Stimulated activated CD8-positive, alpha-beta memory T cell treated with anti-CD3 and anti-CD28 coated beads, Interleukin-4, amount 100 ng/mL, for 24 hours (primary cell): ENCODE measurements around the gene SMIM24.
"Not testable (repeated sequence)": the region's sequence is repeated elsewhere in the genome, so short reads cannot be mapped to it uniquely, and the experiment has no call there.

Experiments used
- DNase-seq: peaks from one replicate; pipeline ENCODE4 v3.0.0-alpha.2; 2020; ENCODE audit warnings: low read depth

The SMIM24 gene

DNA sequence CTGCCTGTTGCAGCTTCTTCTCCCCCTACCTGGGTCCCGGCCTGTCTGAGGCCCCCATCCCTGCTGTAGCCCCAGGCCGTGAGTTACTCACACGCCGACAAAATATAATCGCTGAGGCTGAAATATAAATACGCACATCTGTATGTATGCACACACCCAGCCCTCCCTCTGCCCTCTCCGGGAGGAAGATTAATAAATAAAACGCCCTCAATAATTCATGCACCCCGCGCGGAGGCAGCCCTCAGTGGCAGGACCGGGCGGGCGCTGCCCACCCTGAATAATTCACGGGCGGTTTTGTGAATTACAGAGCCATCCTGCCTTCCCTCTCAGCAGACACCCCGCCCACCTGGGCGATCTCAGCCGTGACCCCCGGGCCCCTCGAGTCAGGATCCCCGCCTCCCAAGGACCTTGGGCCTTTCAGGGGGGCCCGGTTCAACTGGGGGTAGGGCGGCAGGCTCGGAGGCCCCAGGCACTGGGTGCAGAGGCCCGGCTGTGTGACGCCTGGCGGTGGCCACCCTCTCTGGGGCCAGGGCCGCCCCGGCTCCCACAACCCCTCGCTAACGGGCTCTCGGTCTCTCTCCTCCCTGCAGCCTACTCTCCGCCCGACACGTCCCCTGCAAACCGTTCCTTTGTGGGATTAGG, 24.2 kb downstream of the SMIM24 start:
- DNase-seq: no peak

DNA sequence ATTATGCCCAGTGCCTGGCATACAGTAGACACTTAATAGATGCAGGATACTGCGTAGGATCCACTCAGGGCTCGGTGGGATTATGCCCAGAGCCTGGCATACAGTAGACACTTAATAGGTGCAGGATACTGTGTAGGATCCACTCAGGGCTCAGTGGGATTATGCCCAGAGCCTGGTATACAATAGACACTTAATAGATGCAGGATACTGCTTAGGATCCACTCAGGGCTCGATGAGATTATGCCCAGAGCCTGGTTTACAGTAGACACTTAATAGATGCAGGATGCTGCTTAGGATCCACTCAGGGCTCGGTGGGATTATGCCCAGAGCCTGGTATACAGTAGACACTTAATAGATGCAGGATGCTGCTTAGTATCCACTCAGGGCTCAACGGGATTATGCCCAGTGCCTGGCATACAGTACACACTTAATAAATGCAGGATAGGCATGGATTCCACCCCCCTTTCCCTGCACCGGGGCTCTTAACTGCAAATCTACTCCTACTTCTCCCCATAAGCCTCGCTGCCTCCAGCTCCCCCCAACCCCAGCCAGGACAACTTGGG, 24.9 kb downstream of the SMIM24 start:
- no peak for DNase-seq

DNA sequence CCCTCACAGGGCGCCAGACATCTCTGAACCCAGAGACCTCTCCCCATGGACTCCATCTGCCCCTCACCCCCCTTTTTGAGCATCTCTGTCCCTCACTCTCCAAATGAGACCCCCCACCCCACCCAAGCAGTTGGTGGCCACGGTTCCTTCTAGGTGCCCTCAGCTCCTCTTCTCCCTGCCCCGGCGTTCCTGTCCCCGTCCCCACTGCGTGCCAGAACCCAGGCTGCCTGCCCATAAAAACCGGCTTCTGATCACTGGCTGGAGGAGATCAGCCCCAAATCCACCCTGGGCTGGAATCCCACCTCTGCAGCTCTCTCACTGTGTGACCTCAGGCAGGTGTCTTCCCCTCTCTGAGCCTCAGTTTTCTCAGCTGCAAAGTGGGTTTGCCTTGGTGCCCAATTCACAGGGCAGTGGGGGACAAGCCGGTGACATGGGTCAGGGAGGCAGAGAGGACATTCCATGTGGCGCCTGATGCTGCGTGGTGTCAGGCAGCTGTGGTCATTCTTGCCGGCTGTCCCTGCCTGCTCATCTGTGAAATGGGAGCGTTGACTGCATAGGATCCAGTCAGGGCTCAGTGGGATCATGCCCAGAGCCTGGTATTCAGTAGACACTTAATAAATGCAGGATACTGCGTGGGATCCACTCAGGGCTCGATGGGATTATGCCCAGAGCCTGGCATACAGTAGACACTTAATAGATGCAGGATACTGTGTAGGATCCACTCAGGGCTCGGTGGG, 25.5 kb downstream of the SMIM24 start:
- DNase-seq: no peak

DNA sequence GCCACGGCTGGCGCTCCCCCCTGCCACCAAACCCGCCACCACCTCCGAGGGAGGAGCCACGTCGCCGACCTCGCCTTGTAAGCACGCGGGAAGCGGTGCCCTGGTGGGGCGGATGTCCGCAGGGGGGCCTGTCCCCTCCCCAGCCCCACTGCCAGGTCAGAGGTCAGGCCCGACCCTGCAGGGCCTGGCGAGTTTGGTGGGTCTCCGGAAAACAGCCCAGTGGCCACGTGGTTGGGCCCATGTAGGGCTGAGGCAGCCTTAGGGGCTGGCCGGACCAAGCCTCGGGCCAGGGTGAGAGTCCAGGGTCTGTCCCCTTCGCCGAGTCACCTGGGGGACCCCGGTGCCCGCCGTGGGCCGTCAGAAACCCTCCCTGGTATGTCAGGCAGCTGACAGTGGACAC, 26.5 kb downstream of the SMIM24 start:
- no peak for DNase-seq

DNA sequence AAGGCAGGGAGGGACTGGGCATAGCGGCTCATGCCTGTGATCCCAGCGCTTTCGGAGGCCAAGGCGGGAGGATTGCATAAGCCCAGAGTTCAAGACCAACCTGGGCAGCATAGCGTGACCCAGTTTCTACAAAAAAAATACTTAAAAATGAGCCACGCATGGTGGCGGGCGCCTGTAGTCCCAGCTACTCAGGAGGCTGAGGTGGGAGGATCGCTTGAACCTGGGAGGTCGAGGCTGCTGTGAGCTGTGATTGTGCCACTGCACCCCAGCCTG, 27.4 kb downstream of the SMIM24 start:
- not testable (repeated sequence) for DNase-seq

DNA sequence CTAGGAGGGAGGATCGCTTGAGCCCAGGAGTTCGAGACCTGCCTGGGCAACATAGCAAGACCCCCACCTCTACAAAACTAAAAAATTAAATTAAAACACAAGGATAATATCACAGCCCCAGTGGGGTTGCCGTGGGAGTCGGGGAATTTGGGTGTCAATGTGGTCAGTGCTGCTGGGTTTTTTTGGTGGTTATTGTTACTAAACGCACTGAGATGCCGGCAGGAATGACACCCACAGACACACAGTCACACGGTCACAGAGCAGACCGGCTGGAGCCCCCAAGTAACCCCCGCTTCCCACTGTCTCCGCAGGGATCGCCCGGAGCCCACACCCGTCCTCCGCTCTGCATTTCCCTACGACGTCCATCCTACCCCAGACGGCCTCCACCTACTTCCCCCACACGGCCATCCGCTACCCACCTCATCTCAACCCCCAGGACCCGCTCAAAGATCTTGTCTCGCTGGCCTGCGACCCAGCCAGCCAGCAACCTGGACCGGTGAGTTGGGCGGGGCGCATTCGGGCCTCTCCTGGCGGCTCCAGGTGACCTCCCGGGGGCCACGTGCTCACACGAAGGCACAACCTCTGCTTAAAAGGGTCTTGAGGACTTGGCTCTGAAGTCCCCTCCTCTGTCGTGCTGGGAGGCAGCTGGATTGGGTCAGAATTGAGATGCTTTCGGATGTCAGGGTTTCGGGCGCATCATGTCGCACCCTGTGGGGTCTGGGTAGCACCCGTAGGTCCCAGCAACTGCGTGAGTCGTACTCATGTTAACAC, 28.0 kb downstream of the SMIM24 start:
- no peak for DNase-seq

DNA sequence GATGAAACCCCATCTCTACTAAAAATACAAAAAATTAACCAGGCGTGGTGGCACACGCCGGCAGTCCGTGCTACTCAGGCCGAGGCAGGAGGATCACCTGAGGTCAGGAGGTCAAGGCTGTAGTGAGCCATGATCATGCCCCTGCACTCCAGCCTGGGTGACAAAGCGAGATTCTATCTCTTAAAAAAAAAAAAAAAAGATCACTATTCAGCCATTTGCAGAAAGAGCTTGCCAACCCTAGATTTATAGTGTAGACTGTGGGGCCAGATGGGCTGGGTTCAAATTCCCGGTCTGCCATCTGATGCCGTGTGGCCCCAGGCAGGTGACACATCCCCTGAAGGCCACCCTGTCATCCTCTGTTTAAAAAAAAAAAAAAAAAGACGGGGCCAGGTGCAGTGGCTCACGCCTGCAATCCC, 28.9 kb downstream of the SMIM24 start:
- no peak for DNase-seq

DNA sequence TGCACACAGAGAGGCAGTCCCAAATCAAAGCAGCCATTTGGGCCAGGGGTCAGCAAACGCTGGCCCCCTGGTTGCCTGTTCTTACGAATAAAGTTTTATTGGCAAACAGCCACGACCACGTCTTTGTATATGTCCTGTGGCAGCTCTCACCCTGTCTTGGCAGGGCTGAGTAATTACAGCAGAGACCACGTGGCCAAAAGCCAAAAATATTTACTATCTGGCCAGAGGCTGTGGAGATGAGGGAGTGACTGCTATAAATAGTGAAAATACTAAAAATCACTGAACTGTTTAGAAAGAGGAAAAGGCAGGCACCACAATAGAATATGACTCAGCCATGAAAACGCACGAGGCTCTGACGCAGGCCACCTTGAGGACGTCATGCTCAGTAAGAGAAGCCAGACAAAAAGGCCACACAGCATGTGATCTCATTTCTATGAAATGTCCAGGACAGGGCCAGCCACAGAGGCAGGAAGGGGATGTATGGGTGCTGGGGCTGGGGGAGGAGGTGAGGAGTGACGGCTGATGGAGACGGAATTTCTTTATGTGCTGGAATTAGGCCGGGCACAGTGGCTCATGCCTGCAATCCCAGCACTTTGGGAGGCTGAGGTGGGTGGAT, 29.4 kb downstream of the SMIM24 start:
- no peak for DNase-seq

DNA sequence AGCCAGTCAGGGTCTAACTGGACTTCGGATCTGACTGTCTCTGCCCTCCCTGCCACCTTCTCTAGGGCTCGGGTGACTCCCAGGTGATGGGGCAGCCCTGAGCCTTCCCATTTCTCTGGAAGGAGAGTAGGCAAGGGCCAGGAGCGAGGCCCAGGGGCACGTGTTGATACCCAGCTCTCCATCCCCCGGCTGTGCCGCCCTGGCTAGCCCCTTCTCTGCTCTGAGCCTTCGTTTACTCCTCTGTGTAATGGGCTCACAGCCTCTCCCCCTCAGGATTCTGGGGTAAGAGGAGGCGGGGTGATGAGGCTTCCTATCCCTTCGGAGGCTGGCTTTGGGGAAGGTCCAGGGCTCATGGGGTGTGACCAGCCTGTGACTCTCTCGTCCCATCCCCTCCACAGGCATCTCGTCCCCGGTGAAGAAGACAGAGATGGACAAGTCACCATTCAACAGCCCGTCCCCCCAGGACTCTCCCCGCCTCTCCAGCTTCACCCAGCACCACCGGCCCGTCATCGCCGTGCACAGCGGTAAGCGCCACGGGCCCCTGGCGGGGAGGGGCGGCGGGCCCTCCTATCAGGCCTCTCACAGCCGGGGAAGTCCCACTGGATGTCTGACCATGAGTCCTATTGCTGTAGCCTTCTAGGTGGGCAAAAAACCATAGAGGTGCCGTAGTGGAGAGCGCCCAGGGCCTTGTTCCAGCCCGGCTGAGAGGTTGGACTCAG, 31.6 kb downstream of the SMIM24 start:
- no peak for DNase-seq

DNA sequence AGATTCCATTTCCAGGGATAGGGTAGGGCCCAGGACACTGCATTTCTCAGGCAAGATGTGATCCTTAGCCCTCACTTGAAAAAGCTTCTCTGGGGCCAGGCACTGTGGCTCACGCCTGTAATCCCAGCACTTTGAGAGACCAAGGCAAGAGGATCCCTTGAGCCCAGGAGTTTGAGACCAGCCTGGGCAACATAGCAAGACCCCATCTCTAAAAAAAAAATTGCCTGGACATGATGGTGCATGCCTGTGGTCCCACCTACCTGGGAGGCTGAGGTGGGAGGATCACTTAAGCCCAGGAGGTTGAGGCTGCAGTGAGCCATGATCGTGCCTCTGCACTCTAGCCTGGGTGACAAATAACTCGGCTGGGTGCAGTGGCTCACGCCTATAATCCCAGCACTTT, 33.7 kb downstream of the SMIM24 start:
- DNase-seq: not testable (repeated sequence)

DNA sequence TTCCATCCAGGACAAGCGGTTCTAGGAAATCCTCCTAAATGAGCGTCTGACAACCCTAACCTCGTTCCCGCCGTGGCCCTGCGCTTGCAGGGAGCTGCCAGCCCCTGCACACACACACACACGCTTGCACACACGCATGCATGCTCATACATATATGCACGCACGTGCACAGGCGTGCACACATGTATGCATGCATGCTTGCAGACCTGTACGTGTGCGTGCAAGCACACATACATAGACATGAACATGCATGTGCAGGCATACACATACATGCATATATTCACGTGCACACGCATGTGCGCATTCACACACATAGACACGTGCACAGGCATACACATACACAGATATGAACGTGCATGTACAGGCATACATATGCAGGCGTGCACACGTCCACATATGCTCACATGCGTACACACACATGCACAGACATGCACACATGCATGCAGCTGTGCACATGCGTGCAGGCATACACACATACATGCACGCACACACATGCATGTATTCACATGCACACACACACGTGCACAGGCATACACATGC, 35.6 kb downstream of the SMIM24 start:
- no peak for DNase-seq

DNA sequence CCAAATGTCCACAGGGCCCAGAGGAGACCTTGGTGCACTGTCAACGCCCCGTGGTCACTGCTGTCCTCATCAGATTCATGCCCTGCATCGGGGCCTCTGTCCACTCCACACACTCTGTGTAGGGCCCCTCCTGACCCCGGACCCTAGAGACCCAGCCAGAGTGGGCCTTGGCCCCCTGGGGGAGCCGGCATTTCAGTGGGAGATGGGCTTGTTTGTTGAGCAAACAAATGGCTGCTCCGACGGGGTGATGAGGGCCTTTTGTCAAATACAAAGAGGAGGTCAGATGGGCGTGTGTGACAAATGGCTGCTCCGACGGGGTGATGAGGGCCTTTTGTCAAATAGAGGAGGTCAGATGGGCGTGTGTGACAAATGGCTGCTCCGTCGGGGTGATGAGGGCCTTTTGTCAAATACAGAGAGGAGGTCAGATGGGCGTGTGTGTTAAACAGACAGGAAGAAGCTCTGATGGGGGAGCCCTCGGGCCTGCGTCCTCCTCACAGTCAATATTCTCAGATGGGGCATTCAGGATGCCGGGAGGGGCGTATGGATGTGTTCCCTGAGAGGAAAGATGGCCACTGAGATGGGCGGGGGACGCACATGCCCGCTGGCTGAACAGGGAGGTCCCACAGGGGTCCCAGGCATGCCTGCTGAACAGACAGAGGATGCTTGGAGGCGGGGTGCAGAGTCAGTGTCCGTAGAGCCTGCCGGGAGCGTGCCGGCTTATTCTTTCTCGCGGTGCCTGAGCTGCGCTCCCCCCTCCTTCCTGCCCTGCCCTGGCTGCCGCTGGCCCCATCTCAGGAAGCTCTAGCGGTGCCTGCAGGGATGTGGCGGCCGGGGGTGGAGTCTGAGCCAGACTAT, 36.3 kb downstream of the SMIM24 start:
- DNase-seq: no peak

DNA sequence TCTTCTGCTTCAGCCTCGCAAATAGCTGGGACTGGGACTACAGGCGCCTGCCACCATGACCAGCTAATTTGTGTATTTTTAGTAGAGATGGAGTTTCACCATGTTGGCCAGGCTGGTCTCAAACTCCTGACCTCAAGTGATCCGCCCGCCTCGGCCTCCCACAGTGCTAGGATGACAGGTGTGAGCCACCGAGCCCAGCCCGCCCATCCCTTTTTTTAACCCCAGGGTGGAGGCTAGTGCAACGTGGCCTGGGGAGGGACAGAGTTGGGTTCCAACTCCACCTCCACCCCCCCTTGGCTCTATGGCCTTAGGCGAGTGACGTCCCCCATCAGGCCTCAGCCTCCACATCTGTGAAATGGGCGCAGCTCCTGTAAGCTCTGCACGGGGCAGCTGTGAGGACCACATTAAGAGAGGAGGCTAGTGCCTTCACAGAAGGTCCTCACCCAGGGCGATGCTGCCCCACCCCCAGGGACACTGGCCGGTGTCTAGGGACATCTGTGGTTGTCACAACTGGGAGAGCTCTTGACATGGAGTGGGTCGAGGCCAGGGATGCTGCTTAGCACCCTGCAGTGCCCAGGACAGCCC, 37.7 kb downstream of the SMIM24 start:
- no peak for DNase-seq

DNA sequence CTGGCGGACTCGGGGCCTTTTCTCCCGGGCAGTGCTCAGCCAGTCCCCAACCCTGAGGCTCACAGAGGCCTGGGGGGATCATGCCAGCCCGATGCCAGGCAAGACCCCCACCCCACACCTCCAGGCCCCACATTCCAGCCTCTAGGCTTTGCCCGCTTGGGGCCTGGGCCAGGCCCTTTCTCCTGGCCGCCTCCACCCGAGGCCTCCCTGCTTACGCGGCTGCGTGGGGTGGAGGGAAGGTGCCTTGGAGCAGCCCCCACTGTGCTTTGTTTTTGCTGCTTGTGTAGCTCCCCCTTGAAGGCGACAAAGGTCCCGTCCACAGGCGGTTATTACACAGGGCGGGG, 38.4 kb downstream of the SMIM24 start:
- DNase-seq: no peak

DNA sequence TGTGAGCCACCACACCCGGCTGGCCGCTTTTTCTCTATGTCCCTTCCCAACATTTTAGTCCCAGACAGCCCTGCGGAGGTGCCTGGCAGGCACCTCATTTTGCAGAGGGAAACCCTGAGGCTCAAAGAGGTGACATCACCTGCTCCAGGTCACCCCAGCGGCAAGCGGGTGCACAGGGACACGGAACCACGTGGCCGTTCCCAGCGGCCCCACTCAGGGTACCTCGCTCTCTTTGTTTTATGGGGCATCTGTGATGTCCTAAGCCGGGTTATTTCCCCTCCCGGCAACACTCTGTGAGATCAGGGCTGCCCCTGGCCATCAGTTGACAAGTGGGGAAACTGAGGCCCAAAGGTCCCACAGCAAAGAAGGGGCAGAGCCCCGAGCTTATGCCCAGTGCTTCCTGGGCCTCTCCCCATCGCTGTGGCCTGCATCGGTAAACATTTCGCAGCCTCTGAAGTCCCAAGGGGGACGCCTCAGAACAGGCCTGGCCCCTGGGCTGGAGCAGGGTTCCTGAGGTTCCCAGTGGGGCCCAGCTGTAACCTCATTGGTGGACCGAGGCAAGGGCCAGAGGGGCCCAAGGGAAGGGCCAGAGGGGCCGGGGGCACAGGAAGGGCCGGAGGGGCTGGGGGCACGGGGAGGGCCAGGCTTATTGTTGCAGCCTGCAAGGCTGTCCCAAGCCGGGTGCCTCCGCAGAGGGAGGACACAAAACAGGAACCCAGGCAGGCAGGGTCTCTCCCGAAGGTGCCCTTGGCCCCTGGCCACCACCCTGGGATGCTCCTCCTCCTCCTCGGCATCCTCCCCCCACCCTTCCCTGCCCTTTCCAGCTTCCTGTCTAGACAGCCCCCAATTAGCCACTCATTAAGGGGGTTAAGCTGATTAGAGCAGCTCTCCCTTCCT, 39.0 kb downstream of the SMIM24 start:
- DNase-seq: no peak

DNA sequence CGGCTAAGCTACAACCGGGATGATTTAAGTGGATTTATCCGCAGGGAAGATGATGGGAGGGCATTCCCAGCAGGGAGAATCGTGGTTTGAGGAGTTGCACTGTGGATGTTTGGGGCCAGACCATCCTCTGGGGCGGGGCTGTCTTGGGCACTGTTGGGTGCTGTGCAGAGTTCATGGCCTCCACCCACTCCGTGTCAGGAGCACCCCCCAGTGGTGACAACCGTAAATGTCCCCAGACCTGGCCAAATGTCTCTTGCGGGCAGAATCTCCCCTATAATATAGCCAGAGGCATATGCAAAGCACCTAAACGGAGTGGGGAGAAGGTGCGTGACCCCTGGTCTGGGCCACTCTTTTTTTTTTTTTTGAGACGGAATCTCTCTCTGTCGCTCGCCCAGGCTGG, 40.2 kb downstream of the SMIM24 start:
- peak; percentile 48 for DNase-seq

DNA sequence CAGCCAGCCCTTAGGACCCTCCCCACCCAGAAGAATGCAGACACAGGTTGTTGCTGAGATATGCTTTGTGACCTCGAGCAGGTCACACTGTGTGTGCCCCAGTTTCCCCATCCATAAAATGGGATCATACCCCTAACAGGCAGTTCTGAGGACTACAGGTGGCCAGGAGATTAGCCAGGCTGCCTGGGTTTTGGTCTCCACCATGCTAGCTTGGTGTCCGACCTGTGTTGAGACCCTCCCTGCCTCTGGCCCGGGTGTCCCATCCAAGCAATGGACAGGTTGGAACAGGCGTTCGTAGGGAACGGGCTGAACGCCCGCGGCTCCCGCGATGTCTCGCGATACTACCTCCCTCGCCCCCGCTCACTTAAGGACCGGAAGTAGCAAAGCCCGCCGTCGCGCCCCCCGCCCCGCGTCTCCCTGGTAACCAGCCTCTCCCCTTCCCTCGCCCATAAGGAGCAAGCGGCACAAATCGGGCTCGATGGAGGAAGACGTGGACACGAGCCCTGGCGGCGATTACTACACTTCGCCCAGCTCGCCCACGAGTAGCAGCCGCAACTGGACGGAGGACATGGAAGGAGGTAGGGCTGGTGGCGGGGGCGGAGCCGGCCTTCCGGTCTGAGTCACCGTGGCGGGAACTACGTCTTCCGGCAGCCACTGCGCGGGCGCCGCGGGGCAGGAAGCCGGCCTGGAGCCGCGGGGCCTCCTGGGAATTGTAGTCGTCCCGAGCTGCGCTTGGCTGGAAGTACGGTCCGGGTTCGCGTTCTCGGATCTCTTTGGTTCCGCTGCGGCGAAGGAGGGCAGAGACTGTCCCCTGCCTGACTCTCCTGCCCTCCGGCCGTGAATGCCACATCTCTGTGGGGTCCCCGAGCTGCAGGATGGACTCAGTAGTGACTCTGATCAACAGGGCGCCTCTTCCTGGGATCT, 45.4 kb downstream of the SMIM24 start:
- DNase-seq: peak; percentile 92

DNA sequence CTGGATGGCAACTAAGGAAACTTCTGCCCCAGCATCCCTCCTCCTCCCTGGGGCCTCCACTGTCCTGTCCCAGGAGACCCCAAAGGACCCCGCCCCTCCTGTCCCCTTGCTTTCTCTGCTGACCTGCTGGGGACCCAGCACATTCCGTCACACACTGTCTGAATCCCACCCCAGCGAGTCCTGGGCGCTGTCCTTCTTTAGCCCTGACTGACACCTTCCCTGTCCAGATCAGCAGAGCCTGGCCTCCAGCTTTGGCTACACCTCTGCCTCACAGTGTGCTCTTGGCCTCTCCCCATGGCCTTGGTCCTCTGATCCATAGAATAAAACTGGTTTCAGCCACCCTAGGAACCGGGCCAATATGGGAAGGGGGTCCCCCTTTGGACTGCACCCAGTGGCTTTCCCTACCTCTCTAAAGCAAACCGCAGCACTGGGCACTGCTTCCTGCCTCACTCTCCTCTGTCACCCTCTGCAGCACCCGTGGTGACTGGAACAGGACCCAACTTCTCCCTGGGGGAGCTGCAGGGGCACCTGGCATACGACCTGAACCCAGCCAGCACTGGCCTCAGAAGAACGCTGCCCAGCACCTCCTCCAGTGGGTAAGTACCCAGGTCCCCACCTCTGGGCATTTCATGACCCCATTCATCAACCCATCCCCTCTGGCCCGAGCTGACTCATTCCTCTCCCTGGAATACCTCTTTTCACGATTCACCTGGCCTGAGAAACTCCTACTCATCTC, 46.4 kb downstream of the SMIM24 start:
- DNase-seq: no peak
